Activated naive CD4-positive, alpha-beta T cell treated with anti-CD3 and anti-CD28 coated beads, Interleukin-2, amount 10 ng/mL, durations not matched to agents 7 days and 5 days (primary cell): ENCODE results near the gene SELENOS.

Experiments used
- CTCF ChIA-PET: fragments of 350-600 bp; sonication (Branson Sonifier 250); formaldehyde crosslinking; loops from one replicate; lab custom pipeline; 2021; ENCODE audit warnings: antibody characterized with exemption; lab: Charles Lee
- DNase-seq: peaks from one replicate; pipeline ENCODE4 v3.0.0-alpha.2; 2020
- H3K27ac Mint-ChIP-seq: one replicate; pipeline ENCODE4 v1.8.0; 2021; ENCODE audit warnings: mild to moderate bottlenecking, moderate library complexity, mixed read lengths
- H3K27me3 Mint-ChIP-seq: one replicate; pipeline ENCODE4 v1.8.0; 2021; ENCODE audit warnings: mild to moderate bottlenecking, mixed read lengths
- H3K36me3 Mint-ChIP-seq: one replicate; pipeline ENCODE4 v1.8.0; 2021; ENCODE audit warnings: mixed read lengths
- H3K4me1 Mint-ChIP-seq: one replicate; pipeline ENCODE4 v1.8.0; 2021; ENCODE audit warnings: mixed read lengths
- H3K4me3 Mint-ChIP-seq: one replicate; pipeline ENCODE4 v1.8.0; 2021; ENCODE audit warnings: mild to moderate bottlenecking, moderate library complexity, mixed read lengths
- H3K9me3 Mint-ChIP-seq: one replicate; pipeline ENCODE4 v1.8.0; 2021; ENCODE audit warnings: mixed read lengths

Gene SELENOS

GRCh38 chr15:101246824-101247745 lies 30.2 kb downstream of the SELENOS start:
- CTCF ChIA-PET = interaction anchor here (0.9 to 2.2 kb wide), 7 partner anchors 10 to 230 kb away, joined by 3 to 7 read pairs (median 4); no protein-coding TSS in a partner anchor
- Mint-ChIP-seq H3K27me3 (no peaks in the 10 kb centered on the region), H3K9me3 (no peaks in the 10 kb centered on the region), H3K36me3 (peaks cover 48% of the 10 kb centered on the region), H3K4me3 (no peak overlapping the region), H3K4me1 (peaks cover 84% of the 10 kb centered on the region), H3K27ac (no peak overlapping the region)
- no peak for DNase-seq

DNA sequence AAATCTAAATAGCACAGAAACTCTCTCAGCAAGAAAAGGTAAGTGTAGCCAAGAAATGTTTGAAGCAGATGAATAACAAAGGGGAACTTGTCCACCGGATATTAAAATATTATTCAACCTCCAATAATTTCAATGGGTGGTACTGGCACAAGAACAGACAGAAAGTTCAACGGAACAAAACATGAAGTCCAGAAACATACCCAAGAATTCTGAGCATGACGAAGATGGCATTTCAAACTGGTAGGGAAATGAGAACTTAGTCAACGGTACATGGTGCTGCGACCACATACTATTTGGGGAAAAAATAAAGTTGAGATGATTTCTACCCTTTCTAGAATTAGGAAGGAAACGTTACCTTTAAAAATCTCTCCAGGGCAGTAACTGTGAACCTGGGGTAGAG lies 30.9 kb downstream of the SELENOS start:
- no peak overlapping the region for H3K4me3 Mint-ChIP-seq
- peaks cover 90% of the 10 kb centered on the region for H3K4me1 Mint-ChIP-seq
- H3K9me3 Mint-ChIP-seq = no peaks in the 10 kb centered on the region
- peaks cover 49% of the 10 kb centered on the region for H3K36me3 Mint-ChIP-seq
- H3K27ac Mint-ChIP-seq = no peak overlapping the region
- no peak for DNase-seq
- H3K27me3 Mint-ChIP-seq = no peaks in the 10 kb centered on the region
- CTCF ChIA-PET = interaction anchor here (1.0 to 2.7 kb wide), 4 partner anchors 11 to 156 kb away, joined by 4 to 8 read pairs (median 7); no protein-coding TSS in a partner anchor

- CTCF ChIA-PET = interaction anchor here (1.1 to 2.7 kb wide), 11 partner anchors 9 to 237 kb away, joined by 3 to 9 read pairs (median 5); no protein-coding TSS in a partner anchor
- DNase-seq = no peak
- H3K36me3 Mint-ChIP-seq = peaks cover 43% of the 10 kb centered on the region
- peaks cover 94% of the 10 kb centered on the region for H3K4me1 Mint-ChIP-seq
- no peaks in the 10 kb centered on the region for H3K27me3 Mint-ChIP-seq
- H3K27ac Mint-ChIP-seq = peak overlapping the region; percentile 86
- peak overlapping the region; percentile 1 for H3K4me3 Mint-ChIP-seq
- no peaks in the 10 kb centered on the region for H3K9me3 Mint-ChIP-seq
Observed at GRCh38 chr15:101244889-101245668, 32.2 kb downstream of the SELENOS start.

DNA sequence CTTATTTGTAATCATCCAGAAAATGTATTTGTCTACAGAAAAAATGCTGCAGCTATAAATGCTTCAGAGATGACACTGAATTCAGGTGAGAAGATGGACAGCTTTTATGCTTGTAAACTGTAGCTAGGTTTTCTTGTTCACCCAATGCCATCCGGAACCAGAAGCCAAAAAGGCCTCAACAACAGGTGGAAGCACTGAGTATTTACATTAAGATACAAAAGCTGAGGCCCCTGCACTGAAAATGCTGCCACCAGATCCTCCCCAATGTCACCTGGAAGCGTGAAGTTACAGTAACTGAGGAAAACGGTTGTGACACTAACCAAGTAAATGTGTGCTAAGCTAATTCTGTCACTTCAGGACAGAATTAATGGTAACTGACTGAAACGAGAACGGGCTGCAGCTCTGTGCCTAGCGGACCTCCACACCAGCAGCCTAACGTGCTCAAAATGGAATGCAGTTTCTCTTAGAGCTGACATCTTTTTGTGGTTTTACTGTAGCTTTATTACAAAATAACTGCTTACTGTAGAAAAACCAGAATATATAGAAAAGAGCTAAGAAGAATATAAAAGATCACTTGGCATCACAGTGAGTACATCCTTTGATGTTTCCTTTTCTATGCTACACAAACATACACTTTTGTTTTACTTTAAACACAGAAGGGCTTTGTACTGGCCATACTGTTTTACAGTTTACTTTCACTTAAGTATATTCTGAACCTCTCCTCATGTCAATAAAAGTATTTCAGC lies 33.1 kb downstream of the SELENOS start:
- peaks cover 94% of the 10 kb centered on the region for H3K4me1 Mint-ChIP-seq
- DNase-seq = no peak
- peak overlapping the region; percentile 86 for H3K27ac Mint-ChIP-seq
- peaks cover 45% of the 10 kb centered on the region for H3K36me3 Mint-ChIP-seq
- no peaks in the 10 kb centered on the region for H3K9me3 Mint-ChIP-seq
- H3K4me3 Mint-ChIP-seq = peak overlapping the region; percentile 9
- H3K27me3 Mint-ChIP-seq = no peaks in the 10 kb centered on the region
- CTCF ChIA-PET = interaction anchor here (0.8 to 2.7 kb wide), 10 partner anchors 10 to 140 kb away, joined by 3 to 9 read pairs (median 5); no protein-coding TSS in a partner anchor

- H3K27me3 Mint-ChIP-seq = no peaks in the 10 kb centered on the region
- peaks cover 40% of the 10 kb centered on the region for H3K36me3 Mint-ChIP-seq
- peak overlapping the region; percentile 67 for H3K4me3 Mint-ChIP-seq
- peak overlapping the region; percentile 90 for H3K27ac Mint-ChIP-seq
- H3K9me3 Mint-ChIP-seq = no peaks in the 10 kb centered on the region
- no peak for DNase-seq
- peaks cover 97% of the 10 kb centered on the region for H3K4me1 Mint-ChIP-seq
- CTCF ChIA-PET = interaction anchor here (1.1 to 2.7 kb wide), 11 partner anchors 9 to 121 kb away, joined by 3 to 11 read pairs (median 5); partner anchors contain the start of gene CHSY1
Observed at GRCh38 chr15:101243420-101243819, 33.9 kb downstream of the SELENOS start.

GRCh38 chr15:101242999-101243336 lies 34.3 kb downstream of the SELENOS start:
- Mint-ChIP-seq H3K27ac (peak overlapping the region; percentile 90), H3K36me3 (peaks cover 40% of the 10 kb centered on the region), H3K4me1 (peaks cover 95% of the 10 kb centered on the region), H3K27me3 (no peaks in the 10 kb centered on the region), H3K4me3 (peak overlapping the region; percentile 67), H3K9me3 (no peaks in the 10 kb centered on the region)
- DNase-seq = no peak
- CTCF ChIA-PET = interaction anchor here (1.1 to 2.4 kb wide), 6 partner anchors 9 to 121 kb away, joined by 3 to 11 read pairs (median 4); partner anchors contain the start of gene CHSY1

DNA sequence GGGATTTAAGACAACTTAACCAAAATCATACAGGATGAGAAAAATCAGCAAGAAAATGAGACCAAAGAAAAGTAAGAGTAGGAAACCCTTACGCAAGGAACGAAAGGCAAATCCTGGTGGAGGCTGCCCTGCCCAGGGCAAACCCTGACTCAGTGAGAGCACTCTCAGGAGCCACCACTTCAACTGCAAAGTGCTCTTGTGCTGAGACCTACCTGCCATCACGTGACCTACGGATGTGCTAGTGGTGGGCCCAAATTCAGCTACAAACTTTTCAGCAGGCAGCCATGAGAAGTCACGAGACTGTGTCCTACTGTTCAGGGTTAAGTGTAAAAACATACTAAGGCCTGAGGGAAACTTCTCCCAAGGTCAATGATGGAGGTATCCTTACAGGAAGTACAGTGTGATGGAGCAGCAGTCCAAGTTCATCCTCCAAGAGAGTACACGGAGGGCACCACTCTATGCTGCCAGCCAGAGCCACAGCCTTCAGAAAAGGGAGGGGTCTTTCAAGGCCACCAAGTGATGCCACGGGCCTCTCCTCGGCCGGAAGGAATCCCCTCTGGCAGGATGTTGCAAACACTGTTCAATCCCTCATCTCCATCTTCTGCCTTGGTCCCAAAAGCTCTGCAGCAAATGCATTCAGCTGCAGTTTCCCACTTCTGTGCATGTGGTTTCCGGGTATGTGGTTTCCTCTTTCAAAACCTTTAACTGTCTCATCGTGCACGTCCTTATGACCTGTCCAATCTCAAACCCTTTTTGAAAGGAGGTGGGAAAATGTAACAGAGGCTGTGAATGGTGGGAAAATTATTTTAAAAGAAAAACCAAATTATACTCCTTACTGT lies 34.9 kb downstream of the SELENOS start:
- Mint-ChIP-seq H3K27ac (peak overlapping the region; percentile 90), H3K4me1 (peaks cover 92% of the 10 kb centered on the region)

DNA sequence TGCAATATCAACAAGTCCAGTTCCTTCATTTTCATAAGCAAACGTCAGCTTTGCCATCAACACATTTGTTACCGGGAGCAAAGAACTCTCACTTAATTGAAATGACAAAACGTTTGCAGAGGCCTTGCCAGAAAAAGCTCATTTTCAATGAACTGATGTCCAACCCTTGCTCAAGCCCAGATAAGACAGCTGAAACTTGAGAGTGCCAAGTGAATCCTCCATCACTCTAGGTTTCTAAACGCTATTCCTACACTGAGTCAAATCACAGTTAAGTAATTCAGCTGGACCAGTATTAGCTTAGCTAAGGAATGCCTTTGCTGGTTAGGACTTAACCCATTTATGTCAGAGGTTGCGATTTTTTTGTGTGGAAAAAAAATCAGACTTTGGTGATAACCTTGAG lies 36.9 kb downstream of the SELENOS start:
- DNase-seq = no peak
- Mint-ChIP-seq H3K36me3 (peaks cover 38% of the 10 kb centered on the region), H3K9me3 (no peaks in the 10 kb centered on the region), H3K27me3 (no peaks in the 10 kb centered on the region), H3K27ac (no peak overlapping the region), H3K4me1 (peaks cover 80% of the 10 kb centered on the region), H3K4me3 (no peak overlapping the region)
- CTCF ChIA-PET = interaction anchor here (0.9 to 2.5 kb wide), 5 partner anchors 14 to 226 kb away, joined by 3 to 10 read pairs (median 4); no protein-coding TSS in a partner anchor

More for the DNA sequence above, 34.9 kb downstream of the SELENOS start:
- Mint-ChIP-seq H3K9me3 (no peaks in the 10 kb centered on the region), H3K36me3 (peaks cover 38% of the 10 kb centered on the region), H3K4me3 (peak overlapping the region; percentile 67), H3K27me3 (no peaks in the 10 kb centered on the region)
- CTCF ChIA-PET = interaction anchor here (0.9 to 2.5 kb wide), 8 partner anchors 10 to 120 kb away, joined by 3 to 11 read pairs (median 4); partner anchors contain the start of gene CHSY1
- peak; percentile 78 for DNase-seq

DNA sequence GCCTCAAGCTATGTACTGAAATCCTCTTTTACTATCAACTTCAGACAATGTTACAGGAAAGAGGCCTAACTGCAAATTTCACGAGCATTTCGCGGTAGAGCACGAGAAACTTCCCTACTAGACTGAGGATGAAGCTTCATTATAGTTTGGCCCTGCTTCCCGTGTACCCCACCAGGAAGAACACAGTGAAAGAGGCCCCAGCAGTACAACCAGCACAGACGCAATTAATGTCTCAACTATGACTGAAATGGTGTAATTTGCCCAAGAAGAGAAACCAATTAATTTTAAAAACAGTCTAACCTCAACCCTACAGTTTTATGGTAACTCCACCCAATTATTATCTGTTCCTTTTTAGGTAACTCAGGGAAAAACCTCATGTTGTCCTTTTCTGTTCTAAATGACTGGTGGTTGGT lies 37.6 kb downstream of the SELENOS start:
- Mint-ChIP-seq H3K36me3 (peaks cover 40% of the 10 kb centered on the region), H3K4me3 (no peak overlapping the region), H3K27ac (peak overlapping the region; percentile 83), H3K27me3 (no peaks in the 10 kb centered on the region), H3K9me3 (no peaks in the 10 kb centered on the region), H3K4me1 (peaks cover 78% of the 10 kb centered on the region)
- no peak for DNase-seq
- CTCF ChIA-PET = interaction anchor here (0.9 to 1.4 kb wide), 4 partner anchors 17 to 118 kb away, joined by 3 to 5 read pairs (median 4); no protein-coding TSS in a partner anchor

- Mint-ChIP-seq H3K9me3 (no peaks in the 10 kb centered on the region), H3K4me1 (peaks cover 72% of the 10 kb centered on the region), H3K4me3 (no peak overlapping the region), H3K36me3 (peaks cover 50% of the 10 kb centered on the region), H3K27ac (no peak overlapping the region), H3K27me3 (no peaks in the 10 kb centered on the region)
- no peak for DNase-seq
- CTCF ChIA-PET = no interaction called here
Observed at GRCh38 chr15:101237251-101237650, 40.0 kb downstream of the SELENOS start.

DNA sequence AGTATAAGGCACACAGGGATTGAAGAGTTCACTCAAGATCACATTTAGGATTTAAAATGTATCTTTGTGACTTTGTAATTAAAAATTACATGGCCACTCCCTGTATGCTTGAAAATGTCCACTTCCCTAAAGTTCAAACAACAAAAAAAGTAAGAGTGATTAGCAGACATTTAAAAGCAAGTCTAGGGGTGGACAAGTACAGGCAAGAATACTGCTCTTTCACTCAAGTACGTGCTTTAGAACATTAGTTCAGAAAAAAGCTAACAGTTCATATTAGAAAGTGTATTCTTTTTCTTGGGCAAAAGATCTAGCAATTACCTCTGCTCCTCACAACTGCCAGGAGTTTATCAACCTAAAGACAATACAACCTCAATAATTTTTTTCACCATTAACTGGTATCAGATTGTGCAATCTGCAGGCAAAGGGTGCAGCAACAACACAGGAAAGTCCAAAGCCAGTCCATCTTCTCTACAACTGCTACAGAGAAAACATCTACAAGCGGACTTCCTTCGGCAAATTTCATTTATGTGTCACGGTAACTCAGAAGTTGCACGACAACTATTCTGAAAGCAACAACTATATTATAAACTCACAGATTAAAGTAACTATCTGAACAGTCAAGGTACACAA lies 43.5 kb downstream of the SELENOS start:
- Mint-ChIP-seq H3K27ac (peak overlapping the region; percentile 73), H3K9me3 (peaks cover 8% of the 10 kb centered on the region), H3K4me3 (no peak overlapping the region), H3K27me3 (no peaks in the 10 kb centered on the region), H3K36me3 (peaks cover 71% of the 10 kb centered on the region), H3K4me1 (peaks cover 51% of the 10 kb centered on the region)
- CTCF ChIA-PET = no interaction called here
- DNase-seq = no peak

DNA sequence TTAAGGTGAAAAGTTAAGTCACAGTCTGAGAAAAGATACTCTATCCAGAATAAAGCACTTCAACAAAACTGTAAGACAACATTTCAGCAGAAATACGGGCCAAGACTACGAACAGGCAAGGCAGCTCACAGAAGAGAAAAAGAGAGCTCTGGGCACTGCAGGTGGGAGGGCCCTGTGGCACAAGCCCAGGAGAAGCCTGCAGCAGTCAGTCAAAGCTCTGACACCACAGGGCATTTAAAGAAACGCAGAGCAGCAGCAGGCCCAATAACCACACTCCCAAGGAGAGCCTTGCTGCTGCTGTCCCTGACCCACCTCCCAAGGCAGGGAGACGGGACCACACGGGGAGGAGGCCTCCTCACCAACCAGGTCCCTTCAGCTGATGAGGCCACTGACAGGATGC lies 44.6 kb downstream of the SELENOS start:
- peaks cover 17% of the 10 kb centered on the region for H3K9me3 Mint-ChIP-seq
- H3K4me3 Mint-ChIP-seq = no peak overlapping the region
- DNase-seq = no peak
- CTCF ChIA-PET = no interaction called here
- peaks cover 50% of the 10 kb centered on the region for H3K4me1 Mint-ChIP-seq
- H3K27me3 Mint-ChIP-seq = no peaks in the 10 kb centered on the region
- H3K36me3 Mint-ChIP-seq = peaks cover 79% of the 10 kb centered on the region
- H3K27ac Mint-ChIP-seq = no peak overlapping the region
